Ishikawa (cell line): ENCODE results near the gene GGTLC1.

ENCODE experiments used
- CEBPB ChIP-seq: IDR thresholded peaks from 2 replicates; pipeline ENCODE4 v1.6.1; 2012
- CREB1 ChIP-seq: IDR thresholded peaks from 2 replicates; pipeline ENCODE4 v1.6.1; 2012; ENCODE audit warnings: low read depth
- EGR1 ChIP-seq: IDR thresholded peaks from 2 replicates; pipeline ENCODE4 v1.6.1; 2012
- EP300 ChIP-seq: IDR thresholded peaks from 2 replicates; pipeline ENCODE4 v1.6.1; 2012; ENCODE audit warnings: borderline replicate concordance
- FOXM1 ChIP-seq: IDR thresholded peaks from 2 replicates; pipeline ENCODE4 v1.6.1; 2012; ENCODE audit warnings: low read depth, borderline replicate concordance
- MAX ChIP-seq: IDR thresholded peaks from 2 replicates; pipeline ENCODE4 v1.6.1; 2012
- NFIC ChIP-seq: IDR thresholded peaks from 2 replicates; pipeline ENCODE4 v1.6.1; 2012
- RAD21 ChIP-seq: IDR thresholded peaks from 2 replicates; pipeline ENCODE4 v1.6.1; 2012; ENCODE audit warnings: low read depth
- TAF1 ChIP-seq: IDR thresholded peaks from 2 replicates; pipeline ENCODE4 v1.6.1; 2012; ENCODE audit warnings: low read depth, mild to moderate bottlenecking
- TCF12 ChIP-seq: IDR thresholded peaks from 2 replicates; pipeline ENCODE4 v1.6.1; 2012; ENCODE audit warnings: low read depth
- TEAD4 ChIP-seq: IDR thresholded peaks from 2 replicates; pipeline ENCODE4 v1.6.1; 2012
- YY1 ChIP-seq: IDR thresholded peaks from 2 replicates; pipeline ENCODE4 v1.6.1; 2012; ENCODE audit warnings: low read depth
- ZBTB7A ChIP-seq: IDR thresholded peaks from 2 replicates; pipeline ENCODE4 v1.6.1; 2012; ENCODE audit warnings: low read depth
- TF ChIP-seq, protein P1 (sequence below): IDR thresholded peaks from 2 replicates; pipeline ENCODE4 v1.6.1; 2012; ENCODE audit warnings: low read depth, mild to moderate bottlenecking
- TF ChIP-seq, protein P2 (sequence below): IDR thresholded peaks from 2 replicates; pipeline ENCODE4 v1.6.1; 2012

Gene GGTLC1

DNA sequence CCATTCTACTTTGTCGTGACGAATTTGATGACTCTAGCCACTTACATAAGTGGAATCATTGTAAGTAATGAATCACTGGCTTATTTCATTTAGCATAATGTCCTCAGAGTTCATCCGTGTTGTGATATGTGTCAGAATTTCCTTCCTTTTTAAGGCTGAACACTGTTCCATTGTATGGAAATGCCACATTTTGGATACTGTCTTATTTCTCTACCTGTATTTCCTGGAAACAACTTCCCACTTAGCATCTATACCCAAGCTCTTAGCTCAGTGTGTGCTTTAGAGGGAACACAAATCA lies 28.8 kb upstream of the GGTLC1 start:
- TF ChIP-seq TAF1 (no peak), EP300 (no peak), TEAD4 (no peak), NFIC (no peak), MAX (no peak), TCF12 (no peak)
- TF ChIP-seq, protein P1, sequence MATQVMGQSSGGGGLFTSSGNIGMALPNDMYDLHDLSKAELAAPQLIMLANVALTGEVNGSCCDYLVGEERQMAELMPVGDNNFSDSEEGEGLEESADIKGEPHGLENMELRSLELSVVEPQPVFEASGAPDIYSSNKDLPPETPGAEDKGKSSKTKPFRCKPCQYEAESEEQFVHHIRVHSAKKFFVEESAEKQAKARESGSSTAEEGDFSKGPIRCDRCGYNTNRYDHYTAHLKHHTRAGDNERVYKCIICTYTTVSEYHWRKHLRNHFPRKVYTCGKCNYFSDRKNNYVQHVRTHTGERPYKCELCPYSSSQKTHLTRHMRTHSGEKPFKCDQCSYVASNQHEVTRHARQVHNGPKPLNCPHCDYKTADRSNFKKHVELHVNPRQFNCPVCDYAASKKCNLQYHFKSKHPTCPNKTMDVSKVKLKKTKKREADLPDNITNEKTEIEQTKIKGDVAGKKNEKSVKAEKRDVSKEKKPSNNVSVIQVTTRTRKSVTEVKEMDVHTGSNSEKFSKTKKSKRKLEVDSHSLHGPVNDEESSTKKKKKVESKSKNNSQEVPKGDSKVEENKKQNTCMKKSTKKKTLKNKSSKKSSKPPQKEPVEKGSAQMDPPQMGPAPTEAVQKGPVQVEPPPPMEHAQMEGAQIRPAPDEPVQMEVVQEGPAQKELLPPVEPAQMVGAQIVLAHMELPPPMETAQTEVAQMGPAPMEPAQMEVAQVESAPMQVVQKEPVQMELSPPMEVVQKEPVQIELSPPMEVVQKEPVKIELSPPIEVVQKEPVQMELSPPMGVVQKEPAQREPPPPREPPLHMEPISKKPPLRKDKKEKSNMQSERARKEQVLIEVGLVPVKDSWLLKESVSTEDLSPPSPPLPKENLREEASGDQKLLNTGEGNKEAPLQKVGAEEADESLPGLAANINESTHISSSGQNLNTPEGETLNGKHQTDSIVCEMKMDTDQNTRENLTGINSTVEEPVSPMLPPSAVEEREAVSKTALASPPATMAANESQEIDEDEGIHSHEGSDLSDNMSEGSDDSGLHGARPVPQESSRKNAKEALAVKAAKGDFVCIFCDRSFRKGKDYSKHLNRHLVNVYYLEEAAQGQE: no peak

DNA sequence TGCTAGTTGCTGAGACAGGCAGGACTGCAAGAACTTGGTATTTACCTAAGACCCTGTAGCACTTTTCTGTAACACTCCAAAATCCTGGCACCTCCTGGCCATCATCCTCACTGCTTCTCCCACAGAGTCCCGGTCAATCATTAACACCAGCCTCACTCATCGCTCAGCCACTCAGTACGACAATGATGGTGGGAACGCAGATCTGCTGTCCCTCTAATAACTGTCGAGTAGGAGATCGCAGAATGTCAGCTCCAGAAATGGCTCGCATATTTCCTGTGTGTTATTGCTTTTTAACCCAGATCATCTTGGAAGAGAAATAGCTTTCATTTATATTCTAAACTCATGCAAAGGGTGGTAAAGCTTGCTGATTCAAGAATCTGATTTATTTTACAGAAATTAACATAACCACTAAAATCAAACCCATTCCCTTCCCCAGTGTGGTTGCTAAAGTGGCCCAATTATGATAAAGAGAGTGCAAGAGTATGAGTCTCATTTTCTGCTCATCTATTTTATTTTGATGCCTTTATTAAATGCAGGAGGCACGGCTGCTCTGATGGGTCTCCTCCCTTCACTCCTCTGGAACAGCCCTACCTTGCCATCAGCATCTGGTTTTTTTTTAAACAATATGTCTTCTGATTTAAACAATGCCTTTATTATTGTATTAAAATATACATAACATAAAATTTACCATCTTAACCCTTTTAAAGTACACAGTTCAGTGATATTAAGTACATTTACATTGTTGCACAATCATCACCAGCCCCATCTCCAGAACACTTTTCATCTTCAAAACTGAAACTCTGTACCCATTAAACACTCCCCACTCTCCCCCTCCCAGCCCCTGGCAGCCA lies 28.3 kb upstream of the GGTLC1 start:
- TF ChIP-seq CREB1 (no peak), MAX (no peak), TEAD4 (no peak), TCF12 (no peak), RAD21 (no peak), FOXM1 (no peak), CEBPB (no peak), ZBTB7A (no peak), EP300 (no peak)
- TF ChIP-seq, protein P2, sequence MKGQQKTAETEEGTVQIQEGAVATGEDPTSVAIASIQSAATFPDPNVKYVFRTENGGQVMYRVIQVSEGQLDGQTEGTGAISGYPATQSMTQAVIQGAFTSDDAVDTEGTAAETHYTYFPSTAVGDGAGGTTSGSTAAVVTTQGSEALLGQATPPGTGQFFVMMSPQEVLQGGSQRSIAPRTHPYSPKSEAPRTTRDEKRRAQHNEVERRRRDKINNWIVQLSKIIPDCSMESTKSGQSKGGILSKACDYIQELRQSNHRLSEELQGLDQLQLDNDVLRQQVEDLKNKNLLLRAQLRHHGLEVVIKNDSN: no peak

GRCh38 chr20:24013953-24014352 lies 25.4 kb upstream of the GGTLC1 start:
- no peak for TF ChIP-seq TCF12
- TF ChIP-seq, protein P2: no peak
- TF ChIP-seq CEBPB: no peak
- TF ChIP-seq TAF1: no peak
- TF ChIP-seq, protein P1: no peak
- no peak for TF ChIP-seq FOXM1
- TF ChIP-seq EGR1: no peak

- no peak for TF ChIP-seq TCF12
- TF ChIP-seq TAF1: no peak
- TF ChIP-seq TEAD4: no peak
- TF ChIP-seq EP300: no peak
- no peak for TF ChIP-seq NFIC
- no peak for TF ChIP-seq MAX
- TF ChIP-seq YY1: no peak
- TF ChIP-seq ZBTB7A: no peak
- TF ChIP-seq, protein P1: no peak
- no peak for TF ChIP-seq RAD21
- no peak for TF ChIP-seq CREB1
- no peak for TF ChIP-seq CEBPB
- TF ChIP-seq, protein P2: no peak
- no peak for TF ChIP-seq FOXM1
- no peak for TF ChIP-seq EGR1
Measured at GRCh38 chr20:24011282-24011681, 22.7 kb upstream of the GGTLC1 start.
